ES-I3 (cell line): Measurements from ENCODE around the gene HOMER2.
"Not testable (repeated sequence)": the region's sequence is repeated elsewhere in the genome, so short reads cannot be mapped to it uniquely, and the experiment has no call there.

Experiments used
- H3K36me3 ChIP-seq: 2 replicates; pipeline ENCODE4 v1.6.1; 2013; ENCODE audit warnings: mild to moderate bottlenecking, low read length, control low read depth, moderate library complexity; ENCODE audit not compliant: insufficient read depth
- H3K4me1 ChIP-seq: 2 replicates; pipeline ENCODE4 v1.6.1; 2013; ENCODE audit warnings: mild to moderate bottlenecking, control low read depth, low read length; ENCODE audit not compliant: insufficient read depth
- H3K9ac ChIP-seq: 2 replicates; pipeline ENCODE4 v1.6.1; 2013; ENCODE audit warnings: low read depth, mild to moderate bottlenecking, low read length, moderate library complexity
- H3K9me3 ChIP-seq: 2 replicates; pipeline ENCODE4 v1.6.1; 2013; ENCODE audit warnings: mild to moderate bottlenecking, low read length, moderate library complexity; ENCODE audit not compliant: control insufficient read depth, insufficient read depth

HOMER2 gene

DNA sequence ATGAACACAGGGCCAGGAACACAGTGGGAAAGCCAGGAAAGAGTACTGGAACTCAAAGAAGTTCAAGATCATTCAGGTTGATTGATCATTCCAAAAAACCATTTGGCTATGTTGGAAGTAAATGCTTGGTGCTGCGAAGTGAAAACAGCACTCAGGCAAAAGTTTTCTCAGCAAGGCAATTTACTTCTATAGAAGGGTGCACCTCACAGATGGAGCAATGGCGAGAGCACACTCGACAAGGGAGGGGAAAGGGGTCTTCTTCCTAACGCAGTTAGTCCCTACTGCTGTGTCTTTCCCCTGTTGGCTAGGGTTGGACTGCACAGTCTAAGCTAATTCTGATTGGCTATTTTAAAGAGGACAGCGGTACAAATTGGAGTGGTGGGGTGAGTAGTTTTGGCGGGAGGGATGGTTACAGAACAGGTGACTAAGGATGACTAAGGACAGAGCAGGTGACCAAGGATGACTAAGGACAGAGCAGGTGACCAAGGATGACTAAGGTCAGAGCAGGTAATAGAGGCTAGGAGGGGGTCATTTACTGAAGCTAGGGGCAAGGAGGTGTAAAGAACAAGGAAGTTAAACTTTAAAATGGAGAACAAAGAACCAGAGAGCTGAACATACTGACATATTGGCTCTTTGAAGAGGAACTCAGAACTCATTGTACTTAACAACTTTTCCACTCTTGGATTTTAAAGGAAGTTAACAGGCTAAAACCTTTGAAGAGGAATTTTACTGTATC is 43.3 kb downstream of the HOMER2 start:
- Histone ChIP-seq H3K4me1 (no peaks in the 10 kb centered on the region), H3K9me3 (no peaks in the 10 kb centered on the region), H3K36me3 (no peaks in the 10 kb centered on the region), H3K9ac (no peak overlapping the region)

DNA sequence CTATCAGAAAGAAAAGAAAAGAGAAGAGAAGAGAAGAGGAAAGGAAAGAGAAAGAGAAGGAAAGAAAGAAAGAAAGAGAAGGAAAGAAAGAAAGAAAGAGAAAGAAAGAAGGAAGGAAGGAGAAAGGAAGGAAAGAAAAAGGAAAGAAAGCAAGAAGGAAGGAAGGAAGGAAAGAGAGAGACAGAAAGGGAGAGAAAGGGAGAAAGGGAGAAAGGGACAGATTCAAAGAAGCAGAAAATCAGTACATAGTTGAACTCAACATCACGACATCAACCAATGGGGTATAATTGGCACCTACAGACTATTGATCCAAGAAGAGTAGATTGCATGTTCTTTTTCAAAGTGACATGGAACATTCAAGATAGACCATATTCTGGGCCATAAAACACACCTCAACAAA is 45.2 kb downstream of the HOMER2 start:
- no peaks in the 10 kb centered on the region for H3K4me1 ChIP-seq
- H3K36me3 ChIP-seq: no peaks in the 10 kb centered on the region
- no peak overlapping the region for H3K9ac ChIP-seq
- H3K9me3 ChIP-seq: no peaks in the 10 kb centered on the region

DNA sequence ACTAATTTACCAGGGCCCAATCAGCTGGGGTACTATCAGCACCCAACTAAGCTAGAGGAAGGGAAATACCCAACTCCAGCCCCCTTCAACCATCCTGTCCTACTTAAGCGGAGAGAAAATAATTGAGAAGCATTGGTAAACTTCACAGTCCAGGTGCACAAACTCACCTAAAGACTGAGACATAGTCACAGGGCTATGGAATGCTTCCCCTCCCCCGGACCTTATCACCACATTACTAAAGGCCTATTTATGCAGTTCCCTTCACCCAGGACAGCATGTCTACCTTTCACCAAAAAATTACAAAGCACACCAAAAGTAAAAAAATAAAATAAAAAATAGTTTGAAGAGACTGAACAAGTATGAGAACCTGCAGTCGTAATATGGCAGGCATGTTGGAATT is 47.9 kb downstream of the HOMER2 start:
- Histone ChIP-seq H3K36me3 (no peaks in the 10 kb centered on the region), H3K9ac (no peak overlapping the region), H3K9me3 (no peaks in the 10 kb centered on the region), H3K4me1 (no peaks in the 10 kb centered on the region)

DNA sequence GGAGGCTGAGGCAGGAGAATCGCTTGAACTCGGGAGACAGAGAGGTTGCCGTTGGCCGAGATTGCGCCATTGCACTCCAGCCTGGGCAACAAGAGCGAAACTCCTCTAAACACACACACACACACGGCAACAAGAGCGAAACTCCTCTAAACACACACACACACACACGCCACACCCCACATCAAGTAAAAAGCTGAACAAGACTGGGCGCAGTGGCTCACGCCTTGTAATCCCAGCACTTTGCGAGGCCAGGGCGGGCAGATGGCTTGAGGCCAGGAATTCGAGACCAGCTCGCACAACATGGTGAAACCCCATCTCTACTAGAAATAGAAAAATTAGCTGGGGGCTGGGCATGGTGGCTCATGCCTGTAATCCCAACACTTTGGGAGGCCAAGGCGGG is 49.0 kb downstream of the HOMER2 start:
- Histone ChIP-seq H3K9ac (no peak overlapping the region), H3K4me1 (no peaks in the 10 kb centered on the region), H3K9me3 (no peaks in the 10 kb centered on the region), H3K36me3 (no peaks in the 10 kb centered on the region)

DNA sequence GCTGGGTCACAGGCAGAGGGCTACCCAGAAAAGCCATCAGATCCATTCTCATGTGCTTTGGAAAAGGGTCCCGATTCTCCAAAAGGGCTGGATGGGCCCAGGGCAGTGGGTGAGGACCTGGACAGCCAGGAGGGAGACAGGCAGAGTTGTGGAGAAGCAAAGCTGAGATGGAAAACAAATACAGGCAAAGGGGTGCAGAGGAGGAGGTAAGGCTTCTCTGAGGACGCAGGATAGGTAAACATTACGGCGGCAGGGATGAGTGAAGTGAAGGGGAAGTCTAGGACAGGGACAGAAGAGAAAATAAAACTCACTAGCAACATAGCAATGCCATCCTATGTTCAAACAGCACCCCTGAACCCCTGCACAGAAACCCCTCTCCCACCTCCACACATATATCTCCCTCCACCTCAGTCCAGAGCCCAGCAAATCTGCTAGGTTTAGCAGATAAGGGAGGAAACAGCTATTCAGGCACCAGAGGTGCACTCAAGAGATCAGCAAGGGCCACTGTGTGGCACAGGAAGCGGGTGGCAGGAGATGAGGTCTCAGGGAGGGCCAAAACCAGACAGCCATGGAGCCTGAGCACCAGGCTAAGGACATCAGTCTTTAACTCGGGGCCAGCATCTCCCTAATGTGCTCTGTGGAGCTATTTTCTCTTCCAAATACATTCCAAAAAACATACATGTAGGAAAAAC is 51.3 kb downstream of the HOMER2 start:
- Histone ChIP-seq H3K36me3 (no peaks in the 10 kb centered on the region), H3K4me1 (no peaks in the 10 kb centered on the region), H3K9me3 (no peaks in the 10 kb centered on the region), H3K9ac (no peak overlapping the region)

DNA sequence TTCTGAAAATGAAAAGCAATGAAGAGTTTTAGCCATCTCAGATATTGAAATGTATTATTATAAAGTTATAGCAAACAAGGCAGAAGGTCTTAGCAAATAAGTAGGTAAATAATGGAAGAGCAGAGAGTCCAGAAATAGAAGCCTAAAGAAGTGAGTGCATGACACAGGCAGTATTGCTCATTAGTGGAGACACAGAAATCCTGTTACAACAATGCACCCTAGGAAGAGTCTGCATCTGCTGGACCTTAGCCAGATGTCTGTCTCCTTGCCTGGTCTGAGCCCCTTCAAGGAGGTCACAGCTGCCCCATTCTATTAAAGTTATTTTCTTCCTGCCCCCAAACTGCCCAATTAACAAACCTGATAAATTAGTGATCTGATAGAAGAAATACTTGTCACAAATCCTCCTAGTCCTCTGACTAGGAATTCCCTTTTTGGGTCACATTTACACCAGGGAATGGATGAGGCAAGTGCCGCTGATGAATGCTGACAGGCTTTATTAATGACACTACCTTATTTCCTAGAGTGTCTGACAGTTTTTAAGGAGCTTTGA is 51.9 kb downstream of the HOMER2 start:
- Histone ChIP-seq H3K4me1 (0 out of 2 replicates have a peak, but pooled peaks cover 2% of the 10 kb centered on the region), H3K9ac (no peak overlapping the region), H3K9me3 (no peaks in the 10 kb centered on the region), H3K36me3 (no peaks in the 10 kb centered on the region)

DNA sequence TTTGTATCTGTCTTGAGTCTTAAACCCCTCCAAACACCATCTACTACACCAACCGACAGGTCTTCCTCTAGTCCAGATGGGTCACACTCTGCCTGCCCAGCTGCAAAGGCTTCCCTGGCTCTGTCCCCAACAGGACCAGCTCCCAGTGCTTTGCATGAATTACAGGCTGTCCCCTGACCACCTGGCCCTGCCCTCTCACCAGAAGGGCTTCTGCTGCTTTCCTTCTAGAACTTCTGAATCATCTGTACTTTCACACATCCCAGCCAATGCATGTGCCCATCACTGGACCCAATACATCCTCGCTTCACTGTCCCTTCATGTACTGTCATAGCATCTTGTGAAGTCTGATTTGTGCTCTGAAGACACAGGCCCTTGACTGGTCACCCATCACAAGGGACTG is 53.6 kb downstream of the HOMER2 start:
- H3K9me3 ChIP-seq: no peaks in the 10 kb centered on the region
- no peaks in the 10 kb centered on the region for H3K36me3 ChIP-seq
- H3K9ac ChIP-seq: no peak overlapping the region
- peaks cover 10% of the 10 kb centered on the region for H3K4me1 ChIP-seq

DNA sequence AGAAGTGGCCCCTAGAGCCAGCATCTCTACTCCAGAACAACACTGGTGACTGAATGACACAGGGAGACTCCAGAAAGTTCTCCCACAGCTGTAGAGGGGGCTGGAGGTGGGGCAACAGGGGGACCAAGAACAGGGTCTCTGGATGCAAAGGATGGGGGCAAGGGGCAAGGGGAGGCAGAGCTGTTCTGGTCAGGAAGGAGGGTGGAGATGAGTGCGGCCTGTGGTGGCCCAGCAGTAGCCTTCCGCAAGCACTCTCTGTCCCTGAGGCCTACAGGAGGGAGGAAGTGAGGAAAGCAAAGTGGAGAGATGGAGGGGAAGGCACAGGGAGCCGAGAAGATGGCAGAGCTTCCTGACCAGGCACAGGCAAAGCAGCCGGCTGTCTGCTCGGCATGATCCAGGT is 56.5 kb downstream of the HOMER2 start:
- Histone ChIP-seq H3K36me3 (no peaks in the 10 kb centered on the region), H3K9me3 (no peaks in the 10 kb centered on the region), H3K4me1 (peaks cover 10% of the 10 kb centered on the region), H3K9ac (no peak overlapping the region)

DNA sequence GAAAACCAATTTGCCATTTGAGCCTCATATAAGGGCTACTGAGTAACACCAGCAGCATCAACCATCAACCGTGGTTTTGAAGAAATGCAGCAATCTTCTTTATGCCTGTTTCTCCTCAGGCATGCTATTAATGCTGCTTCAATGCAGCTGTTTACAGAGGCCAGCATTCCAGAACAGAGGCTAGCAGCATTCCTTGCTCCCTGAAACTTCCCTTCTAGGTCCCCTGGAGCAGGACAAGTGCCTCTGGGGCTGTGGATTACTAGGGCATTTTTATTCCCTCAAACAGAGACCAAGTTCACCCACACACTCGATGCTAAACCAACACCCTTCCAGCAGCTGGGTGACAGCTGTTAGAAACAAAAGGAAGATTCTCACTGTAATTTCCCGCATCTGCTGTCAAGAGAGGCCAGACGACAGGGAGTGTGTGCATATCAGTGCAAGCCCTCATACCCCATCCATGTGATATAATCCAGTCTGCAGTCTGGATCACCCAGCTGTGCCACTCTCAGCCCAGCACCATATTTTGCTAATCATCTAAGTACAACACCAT is 57.5 kb downstream of the HOMER2 start:
- H3K36me3 ChIP-seq: no peaks in the 10 kb centered on the region; the same call in 1 of the 2 replicates
- peaks cover 10% of the 10 kb centered on the region for H3K4me1 ChIP-seq
- no peaks in the 10 kb centered on the region for H3K9me3 ChIP-seq
- H3K9ac ChIP-seq: no peak overlapping the region

DNA sequence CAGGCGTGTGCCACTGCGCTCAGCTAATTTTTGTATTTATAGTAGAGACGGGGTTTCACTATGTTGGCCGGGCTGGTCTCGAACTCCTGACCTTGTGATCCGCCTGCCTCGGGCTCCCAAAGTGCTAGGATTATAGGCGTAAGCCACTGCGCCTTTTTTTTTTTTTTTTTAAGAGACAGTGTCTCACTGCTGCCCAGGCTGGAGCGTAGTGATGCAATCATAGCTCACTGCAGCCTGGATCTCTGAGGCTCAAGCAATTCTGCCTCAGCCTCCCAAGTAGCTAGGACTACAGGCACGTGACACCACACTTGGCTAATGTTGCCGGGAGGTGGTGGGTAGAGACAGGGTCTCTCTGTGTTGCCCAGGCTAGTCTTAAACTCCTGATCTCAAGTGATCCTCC is 59.0 kb downstream of the HOMER2 start:
- H3K9me3 ChIP-seq, H3K36me3 ChIP-seq, H3K9ac ChIP-seq: not testable (repeated sequence)
- H3K4me1 ChIP-seq: peaks cover 10% of the 10 kb centered on the region

DNA sequence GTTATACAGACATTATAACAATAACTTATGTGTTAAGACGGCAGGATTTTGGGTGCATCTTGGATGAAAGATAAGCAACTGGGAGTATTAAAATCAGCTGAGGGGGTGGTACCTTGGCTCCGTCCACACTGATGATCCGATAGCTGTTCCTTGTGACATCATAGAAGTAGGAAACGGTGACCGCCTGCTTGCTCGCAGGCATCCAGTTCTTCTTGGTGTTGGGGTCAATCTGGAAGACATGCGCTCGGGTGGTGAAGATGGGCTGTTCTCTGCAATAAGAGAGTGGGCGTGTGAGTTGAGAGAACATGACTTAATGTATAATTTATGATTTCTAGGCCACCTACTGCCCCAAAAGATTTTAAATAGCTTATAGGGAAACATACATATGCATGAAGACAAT is 59.9 kb downstream of the HOMER2 start:
- H3K4me1 ChIP-seq: peaks cover 10% of the 10 kb centered on the region
- H3K9me3 ChIP-seq: no peaks in the 10 kb centered on the region
- no peak overlapping the region for H3K9ac ChIP-seq
- no peaks in the 10 kb centered on the region; the same call in 1 of the 2 replicates for H3K36me3 ChIP-seq

DNA sequence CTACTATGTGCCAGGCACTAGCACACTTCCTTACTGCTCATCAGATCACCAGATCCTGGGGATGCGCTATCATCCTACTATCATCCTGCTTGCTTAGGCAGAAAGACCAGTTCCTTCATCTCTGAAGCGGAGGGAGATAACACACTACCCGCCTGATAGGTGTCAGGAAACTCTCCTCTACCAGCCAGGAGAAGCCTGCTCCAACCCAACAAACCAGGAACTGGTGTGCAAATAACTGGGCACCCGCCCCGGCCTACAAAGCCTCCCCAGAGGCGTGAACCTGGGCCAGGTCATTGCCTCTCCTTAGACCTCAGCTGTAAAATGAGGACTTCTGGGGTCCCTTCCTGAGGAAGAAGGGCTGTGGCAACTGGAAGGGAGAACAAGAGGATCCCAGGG is 61.5 kb downstream of the HOMER2 start:
- no peak overlapping the region for H3K9ac ChIP-seq
- H3K4me1 ChIP-seq: peaks cover 10% of the 10 kb centered on the region
- H3K36me3 ChIP-seq: no peaks in the 10 kb centered on the region; the same call in 1 of the 2 replicates
- no peaks in the 10 kb centered on the region for H3K9me3 ChIP-seq

DNA sequence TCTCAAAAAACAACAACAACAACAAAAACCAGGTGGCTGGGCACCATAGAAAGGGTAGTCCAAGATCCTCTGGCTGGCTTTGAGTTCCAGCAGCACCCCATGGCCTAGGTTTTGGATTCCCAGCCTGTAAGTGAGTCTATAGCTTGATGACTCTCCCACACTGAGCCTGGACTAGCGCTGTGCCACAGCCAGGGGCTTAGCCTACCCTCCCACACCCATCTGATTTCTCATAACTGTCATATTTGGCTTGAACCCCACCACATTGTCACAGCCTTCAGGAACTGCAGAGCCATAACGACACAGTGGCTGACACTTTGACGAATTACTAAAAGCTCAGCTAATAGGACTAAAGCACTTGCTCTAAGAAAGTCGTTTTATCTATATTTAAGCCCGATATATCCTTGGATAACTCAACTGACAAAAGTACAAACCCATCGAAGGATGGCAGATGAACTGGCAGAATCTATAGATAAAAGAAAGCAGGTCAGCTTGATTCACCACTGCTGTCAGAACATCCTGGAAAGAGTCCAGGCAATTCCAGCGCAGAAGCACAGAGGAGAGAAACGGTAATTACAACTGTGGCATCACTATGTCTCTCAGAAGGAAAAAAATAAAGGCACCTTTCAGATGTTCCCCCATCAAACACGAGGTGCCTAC is 62.1 kb downstream of the HOMER2 start:
- Histone ChIP-seq H3K9me3 (no peaks in the 10 kb centered on the region), H3K4me1 (peaks cover 8% of the 10 kb centered on the region), H3K36me3 (no peaks in the 10 kb centered on the region; the same call in 1 of the 2 replicates), H3K9ac (no peak overlapping the region)

DNA sequence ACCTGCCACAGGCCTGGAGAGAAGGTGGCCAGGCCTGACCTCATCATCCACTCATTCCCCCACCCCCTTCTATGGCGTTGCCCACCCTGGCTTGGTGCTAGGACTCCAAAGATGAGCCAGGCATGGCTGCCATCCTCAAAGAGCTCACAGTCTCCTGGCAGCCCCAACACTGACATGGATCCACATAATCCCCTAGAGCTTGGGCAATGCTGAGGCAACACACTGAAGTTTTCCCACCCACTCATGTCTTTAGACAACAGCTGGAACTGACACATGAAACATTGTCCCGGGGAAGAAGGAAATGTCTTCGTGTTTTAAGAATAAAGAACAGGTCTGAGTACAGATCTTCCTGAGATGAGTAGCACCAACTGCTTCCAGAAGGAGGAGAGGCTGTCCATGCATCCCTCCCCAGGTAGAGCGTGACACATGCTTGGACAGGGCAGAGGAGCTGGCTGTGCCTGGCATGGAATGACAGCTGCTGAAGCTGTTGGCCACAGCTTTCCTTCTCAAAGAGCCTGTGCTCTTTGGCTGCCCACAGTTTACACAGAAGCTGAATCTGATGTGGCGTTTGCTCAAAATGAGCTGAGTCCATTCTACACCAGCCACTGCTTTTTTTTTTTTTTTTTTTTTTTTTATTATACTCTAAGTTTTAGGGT is 70.1 kb downstream of the HOMER2 start:
- Histone ChIP-seq H3K9me3 (no peaks in the 10 kb centered on the region), H3K36me3 (no peaks in the 10 kb centered on the region), H3K9ac (no peak overlapping the region), H3K4me1 (no peaks in the 10 kb centered on the region)
